ENCODE measurements around the gene OR4A16. TPM values are rescaled to one million over a fixed set of nuclear protein-coding genes. Genes with fewer than 3 reads are reported as not detected.

OR4A16 gene
- total and polyA plus RNA-seq, 2 of the 4 experiments (the other 2 are of a cell fraction), result not detected

- Histone ChIP-seq H3K4me1 (ENCODE audit: control insufficient read depth, insufficient read depth, low read length) (no peaks in the 10 kb centered on the region), H4K5ac (ENCODE audit: low read depth, low read length) (no peak overlapping the region), H3K9me3 (ENCODE audit: control insufficient read depth, insufficient read depth, low read length) (peaks cover 6% of the 10 kb centered on the region; the same call in 1 of the 2 replicates), H3K4ac (ENCODE audit: low read depth, low read length) (no peak overlapping the region), H2AK5ac (ENCODE audit: low read depth, low read length) (no peak overlapping the region), H3K9me1 (ENCODE audit: insufficient read depth, low read length) (no peaks in the 10 kb centered on the region), H3K4me3 (ENCODE audit: insufficient read depth, low read depth, low read length) (no peak overlapping the region), H3K18ac (ENCODE audit: low read depth, low read length) (no peak overlapping the region), H2BK20ac (ENCODE audit: low read depth, low read length) (no peak overlapping the region), H3K23ac (ENCODE audit: low read depth, low read length) (no peak overlapping the region), H2AK9ac (replicated peaks; ENCODE audit: low read depth, low read length, poor library complexity) (no peak overlapping the region), H2BK15ac (ENCODE audit: low read depth, low read length) (no peak overlapping the region), H3K79me1 (ENCODE audit: low read depth in 1 of 2, low read length in 2 of 2) (no peaks in the 10 kb centered on the region), H2BK5ac (ENCODE audit: low read depth, low read length, poor library complexity, severe bottlenecking) (no peak overlapping the region), H3K14ac (replicated peaks; ENCODE audit: low read depth, low read length) (no peak overlapping the region), H3K36me3 (ENCODE audit: control insufficient read depth, insufficient read depth, low read length) (no peaks in the 10 kb centered on the region), H2AFZ (replicated peaks; ENCODE audit: low read length, poor library complexity) (no peak overlapping the region), H3K9ac (ENCODE audit: low read depth, low read length) (no peak overlapping the region), H4K91ac (ENCODE audit: insufficient read depth, low read depth, low read length) (no peak overlapping the region), H3K27ac (ENCODE audit: insufficient read depth, low read length) (no peak overlapping the region), H2BK120ac (ENCODE audit: low read depth, low read length) (no peak overlapping the region), H4K8ac (ENCODE audit: low read depth in 2 of 2, low read length in 2 of 2) (no peak overlapping the region), H3K27me3 (ENCODE audit: control insufficient read depth, insufficient read depth, low read length) (no peaks in the 10 kb centered on the region), H3K56ac (ENCODE audit: extremely low read depth, insufficient read depth, low read length) (no peak overlapping the region), H4K20me1 (ENCODE audit: insufficient read depth, low read length) (no peaks in the 10 kb centered on the region), H3K4me2 (ENCODE audit: low read depth, low read length) (no peak overlapping the region)
- WGBS, 2 experiments (ENCODE audit: extremely low coverage in 2 of 2, insufficient read length in 1 of 2), result no CpG with 5 or more reads among the region's 1 CpG
- no peak for TF ChIP-seq RAD21 (IDR thresholded peaks at IDR 0.05; ENCODE audit: low read length)
- TF ChIP-seq MAZ (IDR thresholded peaks at IDR 0.05; ENCODE audit: borderline replicate concordance, low read depth, low read length), result no peak
- TF ChIP-seq SMC3 (IDR thresholded peaks at IDR 0.05; ENCODE audit: low read depth, low read length), result no peak
- no peak for TF ChIP-seq CEBPB (IDR thresholded peaks at IDR 0.05; ENCODE audit: low read depth, low read length)
- TF ChIP-seq CTCF (conservative IDR thresholded peaks at IDR 0.05; ENCODE audit: low read depth, low read length), result no peak
- TF ChIP-seq USF2 (IDR thresholded peaks at IDR 0.05; ENCODE audit: low read depth, low read length), result no peak
- TF ChIP-seq BHLHE40 (IDR thresholded peaks at IDR 0.05; ENCODE audit: low read depth, low read length), result no peak
- no peak for TF ChIP-seq RCOR1 (IDR thresholded peaks at IDR 0.05; ENCODE audit: insufficient replicate concordance, low read length)
- dilution Hi-C loops (cut with HindIII; ENCODE audit: low sequenced_read_pairs, unreplicated experiment) (no loop called here), intact Hi-C loops (cut with micrococcal nuclease) (no loop called here), in situ Hi-C loops (cut with MboI; ENCODE audit: low sequenced_read_pairs) (no loop called here)
- CTCF ChIA-PET, result no interaction called here
- ATAC-seq (ENCODE audit: low read depth), result no peak
- POLR2A ChIA-PET (ENCODE audit: unreplicated experiment), result no interaction called here
- BruUV-seq (replicated peaks), result no TSS peak
- no peak for DNase-seq
Observed at GRCh38 chr11:55349032-55349431, 6.0 kb downstream of the OR4A16 start.
